GM12878 (cell line): ENCODE results near the gene BCL2. TPM values are rescaled to one million over a fixed set of nuclear protein-coding genes. Genes with fewer than 3 reads are reported as not detected.
A peak's percentile ranks its signal among the peaks of the same experiment; 100 is the strongest.

Source experiments
- ATF3 ChIP-seq: IDR thresholded peaks from 2 replicates; pipeline ENCODE4 v1.6.1; 2011; ENCODE audit warnings: low read depth, mild to moderate bottlenecking, low read length, moderate library complexity, borderline replicate concordance; ENCODE audit errors: extremely low read depth
- BCL11A ChIP-seq: IDR thresholded peaks from 2 replicates; pipeline ENCODE4 v1.6.1; 2011; ENCODE audit warnings: low read depth, low read length
- BHLHE40 ChIP-seq, 2 experiments: fragments of 450-650 bp in 1 of 2; IDR thresholded peaks; 2 replicates each; pipeline ENCODE4 v1.6.1; 2011 to 2017; ENCODE audit warnings: low read depth in 2 of 2, borderline replicate concordance in 1 of 2, improper control_type of control experiment in 1 of 2, low read length in 1 of 2, mild to moderate bottlenecking in 1 of 2
- CBX5 ChIP-seq: sonication (generic); IDR thresholded peaks from 2 replicates; pipeline ENCODE4 v1.6.1; 2016; ENCODE audit warnings: low read depth, moderate library complexity, mild to moderate bottlenecking, inconsistent platforms
- CEBPB ChIP-seq, 2 experiments: fragments of 150-350 bp in 1 of 2; IDR thresholded peaks; 2 replicates each; pipeline ENCODE4 v1.6.1; 2012 to 2014; ENCODE audit warnings: low read depth in 2 of 2, low read length in 2 of 2, borderline replicate concordance in 1 of 2, inconsistent platforms in 1 of 2
- CHD2 ChIP-seq: IDR thresholded peaks from 2 replicates; pipeline ENCODE4 v1.6.1; 2011; ENCODE audit warnings: low read depth, low read length, improper control_type of control experiment, borderline replicate concordance
- GATAD2B ChIP-seq: fragments of 450-650 bp; conservative IDR thresholded peaks from 2 replicates; pipeline ENCODE4 v1.6.1; 2017; ENCODE audit warnings: low read depth, mild to moderate bottlenecking, moderate library complexity
- HDAC6 ChIP-seq: fragments of 200-600 bp; sonication (generic); IDR thresholded peaks from one replicate; pipeline ENCODE4 v1.8.0; 2017; ENCODE audit warnings: antibody characterized with exemption; ENCODE audit not compliant: unreplicated experiment
- IRF4 ChIP-seq: IDR thresholded peaks from 2 replicates; pipeline ENCODE4 v1.6.1; 2011; ENCODE audit warnings: low read depth, low read length
- KDM1A ChIP-seq: fragments of 200-600 bp; sonication (generic); IDR thresholded peaks from 2 replicates; pipeline ENCODE4 v1.6.1; 2016; ENCODE audit warnings: borderline replicate concordance
- NFYA ChIP-seq: IDR thresholded peaks from 2 replicates; pipeline ENCODE4 v1.6.1; 2011; ENCODE audit warnings: low read depth, mild to moderate bottlenecking, low read length, improper control_type of control experiment, borderline replicate concordance
- PML ChIP-seq: IDR thresholded peaks from 2 replicates; pipeline ENCODE4 v1.6.1; 2012; ENCODE audit warnings: low read length, inconsistent platforms
- POU2F2 ChIP-seq: IDR thresholded peaks from 3 replicates; pipeline ENCODE4 v1.6.1; 2011; ENCODE audit warnings: low read depth, mild to moderate bottlenecking, low read length, borderline replicate concordance
- RFX5 ChIP-seq: IDR thresholded peaks from 2 replicates; pipeline ENCODE4 v1.6.1; 2011; ENCODE audit warnings: low read depth, low read length, improper control_type of control experiment
- RUNX3 ChIP-seq: IDR thresholded peaks from 2 replicates; pipeline ENCODE4 v1.6.1; 2012; ENCODE audit warnings: low read length, inconsistent platforms
- SIN3A ChIP-seq: IDR thresholded peaks from 2 replicates; pipeline ENCODE4 v1.6.1; 2012; ENCODE audit warnings: low read depth, low read length, improper control_type of control experiment
- SMARCA5 ChIP-seq: fragments of 450-650 bp; IDR thresholded peaks from 2 replicates; pipeline ENCODE4 v1.6.1; 2017; ENCODE audit warnings: mild to moderate bottlenecking
- SREBF1 ChIP-seq: IDR thresholded peaks from 2 replicates; pipeline ENCODE4 v1.6.1; 2012; ENCODE audit warnings: mild to moderate bottlenecking, low read length
- STAT3 ChIP-seq: IDR thresholded peaks from 2 replicates; pipeline ENCODE4 v1.6.1; 2011; ENCODE audit warnings: low read depth, low read length, improper control_type of control experiment
- TCF12 ChIP-seq: IDR thresholded peaks from 2 replicates; pipeline ENCODE4 v1.6.1; 2011; ENCODE audit warnings: low read depth, mild to moderate bottlenecking, low read length
- TCF7 ChIP-seq: IDR thresholded peaks from 2 replicates; pipeline ENCODE4 v1.6.1; 2014; ENCODE audit warnings: antibody characterized with exemption, borderline replicate concordance
- ZBTB40 ChIP-seq: fragments of 450-650 bp; IDR thresholded peaks from 2 replicates; pipeline ENCODE4 v1.6.1; 2016; ENCODE audit warnings: mild to moderate bottlenecking, moderate library complexity, borderline replicate concordance
- polyA plus RNA-seq, 11 experiments: library from polyadenylated mRNA; depleted of rRNA in 4 of 11; unstranded in 6 of 11; stranded (reverse) in 5 of 11; fragments of >200 nt; fragmentation: Nextera tagmentation in 4 of 11; fragmentation: Illumina TruSeq in 1 of 11; extraction: Ambion mirVana in 4 of 11; extraction: Trizol in 1 of 11; gene quantifications; 1 replicate in 1 of 11; 2 replicates in 10 of 11; pipeline versions ENCODE4 v1.2.1 to v1.2.3, GENCODE V29; 2011 to 2016; ENCODE audit warnings: inconsistent platforms in 2 of 11, missing spikeins in 2 of 11, low read depth in 1 of 11
- total RNA-seq, 4 experiments: library from RNA; depleted of rRNA in 3 of 4; stranded (reverse); fragments of >200 nt in 3 of 4; fragmentation: Illumina TruSeq in 1 of 4; extraction: Trizol in 1 of 4; gene quantifications; 2 replicates each; pipeline versions ENCODE4 v1.2.1 to v1.2.3, GENCODE V29; 2013 to 2021

BCL2 gene
- total and polyA plus RNA-seq, 10 of the 15 experiments (the other 5 are each of a cell fraction or from before 2014, with no cell fraction given), result 4.1 to 47.8 (median 19.3) TPM

GRCh38 chr18:63161761-63162195 is 157.8 kb downstream of the BCL2 start (continued):
- no peak for TF ChIP-seq RUNX3
- no peak for TF ChIP-seq SMARCA5
- TF ChIP-seq ZBTB40, result no peak
- no peak for TF ChIP-seq GATAD2B
- no peak for TF ChIP-seq CEBPB (IDR thresholded peaks at IDR 0.05; ENCODE audit: borderline replicate concordance in 1 of 2, low read depth in 2 of 2, low read length in 2 of 2)
- peak; percentile 67; the same call in 1 of the 2 replicates for TF ChIP-seq STAT3
- TF ChIP-seq BCL11A, result peak; percentile 79
- TF ChIP-seq HDAC6, result no peak
- TF ChIP-seq IRF4, result peak; percentile 87
- TF ChIP-seq SREBF1, result no peak
- TF ChIP-seq TCF12, result peak; percentile 66
- no peak for TF ChIP-seq KDM1A
- peak in 1 of 2 experiments; percentile 95; a peak in 2 of 4 replicates for TF ChIP-seq BHLHE40 (IDR thresholded peaks at IDR 0.05; ENCODE audit: borderline replicate concordance in 1 of 2, low read depth in 2 of 2, low read length in 1 of 2)
- peak; percentile 88 for TF ChIP-seq POU2F2
- TF ChIP-seq SIN3A, result no peak; the same call in 1 of the 2 replicates
- no peak for TF ChIP-seq RFX5
- TF ChIP-seq CBX5, result no peak
- TF ChIP-seq PML, result no peak
- no peak for TF ChIP-seq NFYA
- peak; percentile 31; the same call in 1 of the 2 replicates for TF ChIP-seq TCF7
- peak; percentile 66; the same call in 1 of the 2 replicates for TF ChIP-seq ATF3
- TF ChIP-seq CHD2, result peak; percentile 88
